ENCODE data around the gene KDM3B.

KDM3B gene

DNA sequence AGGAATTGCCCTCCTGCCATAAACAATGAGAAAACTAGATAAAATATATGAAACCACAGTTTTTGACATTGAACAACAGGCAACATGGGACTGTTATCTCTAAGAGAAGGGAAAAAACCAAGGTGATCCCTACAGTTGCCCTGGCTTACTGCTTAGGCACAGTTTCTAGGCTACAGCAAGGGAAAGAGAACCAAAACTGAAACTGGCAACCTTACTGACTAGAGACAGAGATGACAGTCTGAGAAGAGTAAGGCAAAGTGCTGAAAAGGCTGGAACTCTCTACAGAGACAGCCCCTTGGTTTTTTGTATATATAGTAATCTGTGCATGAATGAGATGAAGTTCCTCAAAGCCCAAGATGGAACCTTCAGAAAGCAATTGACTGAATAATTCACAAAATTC, 50.2 kb downstream of the KDM3B start:
- DNase-seq (ENCODE audit: low read depth) = no peak

DNA sequence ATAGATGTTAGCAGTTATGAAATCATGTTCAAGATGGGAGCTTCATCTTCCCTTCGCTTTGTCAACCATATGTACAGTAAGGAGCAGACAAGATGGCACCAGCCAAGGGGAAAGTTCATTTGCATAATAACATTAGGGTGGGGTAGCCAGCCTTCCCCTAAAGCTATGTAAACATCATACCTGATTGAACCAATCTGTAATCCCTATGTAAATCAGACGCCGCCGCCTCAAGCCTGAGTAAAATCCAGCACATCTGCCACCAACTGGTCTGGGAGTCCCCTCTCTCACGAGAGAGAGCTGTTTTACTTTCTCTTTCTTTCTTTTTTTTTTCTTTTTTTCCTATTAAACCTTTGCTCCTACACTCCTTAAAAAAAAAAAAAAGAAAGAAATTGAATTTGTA, 55.5 kb downstream of the KDM3B start:
- DNase-seq (ENCODE audit: low read depth) = no peak

DNA sequence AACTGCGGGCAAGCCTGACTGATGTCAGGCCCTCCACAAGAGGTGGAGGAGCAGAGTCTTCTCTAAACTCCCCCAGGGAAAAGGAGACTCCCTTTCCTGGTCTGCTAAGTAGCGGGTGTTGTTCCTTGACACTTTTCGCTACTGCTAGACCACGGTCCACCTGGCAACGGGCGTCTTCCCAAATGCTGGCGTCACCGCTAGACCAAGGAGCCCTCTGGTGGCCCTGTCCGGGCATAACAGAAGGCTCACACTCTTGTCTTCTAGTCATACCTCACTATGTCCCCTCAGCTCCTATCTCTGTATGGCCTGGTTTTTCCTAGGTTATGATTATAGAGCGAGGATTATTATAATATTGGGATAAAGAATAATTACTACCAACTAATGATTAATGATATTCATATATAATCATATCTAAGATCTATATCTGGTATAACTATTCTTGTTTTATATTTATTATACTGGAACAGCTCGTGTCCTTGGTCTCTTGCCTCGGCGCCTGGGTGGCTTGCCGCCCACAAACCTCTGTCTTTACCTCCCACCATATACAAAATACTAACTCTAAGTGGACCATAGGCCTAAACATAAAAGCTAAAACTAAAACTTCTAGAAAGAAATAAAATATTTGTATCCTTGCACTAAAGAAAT, 58.6 kb downstream of the KDM3B start:
- DNase-seq (ENCODE audit: low read depth) = peak; percentile 11

DNA sequence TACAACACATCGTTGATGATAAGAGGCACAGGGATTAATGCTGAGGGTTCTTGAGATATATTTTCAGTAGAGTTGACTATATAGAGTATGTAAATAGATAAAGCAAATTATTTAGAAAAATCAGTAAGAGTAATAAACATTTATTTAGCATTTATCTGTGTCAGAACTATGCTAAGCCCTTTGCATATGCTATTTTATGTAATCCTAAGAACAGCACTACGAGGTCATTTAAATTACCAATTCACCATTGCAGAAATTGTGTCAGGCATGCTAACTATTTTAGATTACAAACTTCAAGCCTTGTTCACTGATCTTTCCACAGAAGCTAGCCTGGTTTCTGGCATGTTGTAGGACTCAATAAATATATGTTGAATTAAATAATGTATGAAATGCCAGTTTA, 66.0 kb downstream of the KDM3B start:
- no peak for DNase-seq (ENCODE audit: low read depth)

DNA sequence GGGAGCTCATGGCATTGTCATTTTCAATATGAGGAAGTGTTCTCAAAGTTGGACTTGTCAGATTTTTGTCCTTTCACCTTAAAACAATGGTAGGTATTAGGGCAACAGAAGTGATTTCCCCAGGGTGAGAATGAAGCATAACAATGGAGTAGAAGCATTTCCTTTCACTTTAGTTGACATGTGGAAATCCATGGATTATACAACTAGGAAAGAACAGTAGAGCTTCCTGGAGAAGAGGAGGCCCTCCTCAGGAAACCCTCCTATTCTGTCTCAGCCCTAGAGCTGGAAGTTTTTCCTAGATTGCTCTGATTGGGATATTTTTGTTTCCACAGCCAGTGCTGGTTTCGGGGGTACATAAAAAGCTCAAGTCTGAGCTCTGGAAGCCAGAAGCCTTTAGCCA, 72.6 kb downstream of the KDM3B start:
- no peak for DNase-seq (ENCODE audit: low read depth)

DNA sequence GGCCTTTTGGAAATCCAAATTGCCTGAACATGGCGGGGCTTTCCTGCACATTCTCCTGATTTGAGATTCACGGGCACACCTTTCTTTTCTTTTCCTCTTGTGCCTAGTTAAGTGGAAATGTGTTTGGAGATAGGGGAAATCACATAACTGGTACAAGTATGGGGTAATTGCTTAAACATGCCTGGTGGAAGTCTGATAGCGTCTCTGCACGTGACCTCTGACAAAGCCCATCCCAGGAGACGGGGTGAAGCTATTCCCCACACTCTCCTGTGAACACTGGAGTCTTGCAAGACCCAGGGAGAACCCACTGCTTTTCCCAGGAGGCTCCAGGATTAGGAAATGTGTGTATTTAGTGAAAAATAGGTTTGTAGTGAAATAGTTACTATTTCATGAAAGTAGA, 83.5 kb downstream of the KDM3B start:
- DNase-seq (ENCODE audit: low read depth) = no peak

DNA sequence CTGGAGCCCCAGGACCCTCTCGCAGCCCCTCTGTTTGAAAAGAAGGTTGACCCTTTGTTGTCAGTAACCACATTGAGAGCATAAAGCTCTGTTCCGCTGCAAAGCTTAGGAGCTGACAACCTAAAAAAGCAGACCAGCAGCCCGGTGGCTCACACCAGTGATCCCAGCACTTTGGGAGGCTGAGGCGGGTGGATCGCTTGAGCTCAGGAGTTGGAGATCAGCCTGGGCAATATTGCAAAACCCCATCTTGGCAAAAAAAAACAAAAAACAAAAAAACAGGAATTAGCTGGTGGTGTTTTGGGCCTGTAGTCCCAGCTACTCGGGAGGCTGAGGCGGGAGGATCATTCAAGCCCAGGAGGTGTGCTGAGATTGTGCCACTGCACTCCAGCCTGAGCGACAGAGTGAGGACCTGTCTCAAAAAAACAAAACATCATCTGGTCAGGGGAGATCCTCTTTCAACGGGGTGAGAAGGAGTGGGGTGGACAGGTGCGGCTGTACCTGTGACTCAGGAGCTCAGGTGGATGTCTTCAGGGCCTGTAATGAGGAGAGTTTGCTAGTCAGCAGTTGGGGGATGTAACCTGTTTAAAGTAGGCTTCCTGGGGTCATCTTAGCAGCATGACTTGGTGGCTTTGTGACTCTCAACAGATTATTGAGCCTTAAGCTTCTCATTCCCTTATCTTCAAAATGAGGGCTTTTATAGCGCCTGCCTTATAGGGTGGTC, 85.7 kb downstream of the KDM3B start:
- DNase-seq (ENCODE audit: low read depth) = no peak

DNA sequence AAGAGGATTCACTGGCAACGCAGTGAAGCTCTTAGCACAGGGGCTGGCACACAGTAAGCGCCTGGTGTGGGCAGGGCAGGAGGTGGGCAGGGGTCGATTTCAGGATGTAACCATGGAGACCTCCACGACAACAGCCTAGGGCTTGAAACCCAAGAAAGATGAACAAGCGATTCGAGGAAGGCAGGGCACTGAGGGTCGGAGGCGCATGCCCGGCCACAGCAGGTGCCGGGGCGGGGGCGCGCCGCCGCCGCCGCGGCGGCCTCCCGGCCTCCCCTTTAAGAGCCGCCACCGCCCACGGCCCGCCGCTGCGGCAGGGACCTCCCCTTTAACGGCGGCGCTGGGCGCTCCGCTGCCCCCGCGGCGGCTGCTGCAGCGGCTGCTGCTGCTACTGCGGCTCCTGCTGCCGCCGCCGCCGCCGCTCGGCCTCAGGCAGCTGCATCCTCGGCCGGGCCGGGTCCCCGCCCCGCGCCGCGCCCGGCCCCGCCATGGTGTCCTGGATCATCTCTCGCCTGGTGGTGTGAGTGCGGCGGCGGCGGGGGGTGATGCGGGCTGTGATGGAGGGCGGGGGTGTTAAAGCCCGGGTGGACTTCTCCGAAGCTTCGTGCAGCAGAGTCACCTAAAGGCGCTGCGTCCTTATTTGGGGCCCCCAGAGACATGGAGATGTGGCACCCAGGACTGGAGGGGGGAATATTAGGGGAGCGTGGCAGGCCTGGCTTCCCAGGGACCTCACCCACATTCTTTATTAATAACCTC, 86.4 kb downstream of the KDM3B start, which contains the start of gene REEP2:
Gene REEP2 (plus strand): TSS at position 334 of the 753 bp plus-strand sequence. CDS start 152 bp downstream, at position 486.
- no peak for DNase-seq (ENCODE audit: low read depth)

DNA sequence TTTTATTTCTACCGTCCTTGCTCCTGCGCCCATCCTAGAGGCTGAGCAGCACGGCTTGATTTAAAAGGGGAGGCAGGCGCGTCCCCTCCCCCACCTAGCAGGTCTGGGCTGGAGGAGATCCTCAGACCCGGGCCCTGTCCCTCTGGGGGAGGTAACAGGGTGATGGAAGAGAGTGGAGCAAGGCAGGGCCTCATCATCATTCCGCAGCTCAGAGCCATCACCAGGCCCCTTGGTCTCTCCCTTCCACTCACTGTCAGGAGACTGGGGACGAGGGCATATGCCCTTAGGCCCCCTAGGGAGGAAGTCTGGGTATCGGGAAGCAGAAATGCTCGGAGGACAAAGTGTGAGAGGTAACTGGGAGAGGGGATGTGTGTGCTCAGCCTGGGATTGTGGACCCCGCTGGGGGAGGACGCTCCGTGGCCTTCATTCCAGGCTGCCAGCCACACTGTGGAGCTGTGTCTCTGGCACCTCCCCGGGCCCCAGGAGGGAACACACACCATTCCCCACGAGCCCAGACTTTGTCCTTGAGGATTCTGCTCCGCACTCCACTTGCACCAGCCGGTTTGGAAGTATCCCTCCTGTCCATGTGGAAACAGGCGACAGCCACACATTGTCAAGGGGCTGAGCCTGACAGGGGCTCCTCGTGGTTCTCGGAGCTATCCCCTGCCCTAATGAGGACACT, 87.1 kb downstream of the KDM3B start:
- no peak for DNase-seq (ENCODE audit: low read depth)

DNA sequence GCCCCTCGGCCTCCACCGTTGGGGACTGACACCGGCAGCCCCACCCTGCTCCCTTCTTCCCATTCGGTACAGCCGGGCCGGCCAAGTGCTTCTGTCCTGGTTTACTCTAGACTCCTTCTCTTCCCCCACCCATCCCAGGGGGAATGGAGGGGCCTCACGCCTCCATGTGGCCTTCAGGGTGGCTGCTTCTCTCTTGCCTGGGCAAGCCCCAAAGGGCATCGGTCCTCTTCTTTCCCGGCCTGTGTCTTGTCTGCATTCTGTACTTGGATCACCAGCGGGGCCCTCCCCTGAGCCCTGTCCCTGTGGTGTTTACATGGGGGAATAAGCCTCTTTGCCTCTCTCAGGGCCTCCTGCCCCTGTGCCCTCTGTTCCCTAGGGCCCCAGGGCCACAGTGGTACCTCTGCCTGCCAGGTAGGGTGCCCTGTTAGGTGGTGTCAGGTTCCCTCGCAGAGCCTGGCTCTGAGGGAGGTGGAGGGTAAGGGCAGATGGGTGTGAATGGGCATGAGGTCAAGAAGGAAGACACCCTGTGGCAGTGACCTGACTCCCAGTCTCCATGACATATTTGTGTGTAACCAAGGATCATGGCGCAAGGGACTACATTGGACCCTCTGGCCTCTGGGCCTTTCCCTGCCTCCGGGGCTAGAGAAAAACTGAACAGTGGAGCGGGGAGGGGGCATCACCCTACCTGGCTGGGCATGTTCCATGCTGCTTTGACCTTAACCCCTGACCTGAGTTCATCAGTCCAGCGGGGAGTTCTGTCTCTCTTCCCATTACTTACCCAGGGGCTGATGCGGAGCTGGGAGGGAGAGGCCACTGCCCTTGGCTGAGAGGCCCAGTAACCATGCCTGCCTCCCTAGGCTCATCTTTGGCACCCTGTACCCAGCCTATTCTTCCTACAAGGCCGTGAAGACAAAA, 87.9 kb downstream of the KDM3B start:
- DNase-seq (ENCODE audit: low read depth) = no peak

DNA sequence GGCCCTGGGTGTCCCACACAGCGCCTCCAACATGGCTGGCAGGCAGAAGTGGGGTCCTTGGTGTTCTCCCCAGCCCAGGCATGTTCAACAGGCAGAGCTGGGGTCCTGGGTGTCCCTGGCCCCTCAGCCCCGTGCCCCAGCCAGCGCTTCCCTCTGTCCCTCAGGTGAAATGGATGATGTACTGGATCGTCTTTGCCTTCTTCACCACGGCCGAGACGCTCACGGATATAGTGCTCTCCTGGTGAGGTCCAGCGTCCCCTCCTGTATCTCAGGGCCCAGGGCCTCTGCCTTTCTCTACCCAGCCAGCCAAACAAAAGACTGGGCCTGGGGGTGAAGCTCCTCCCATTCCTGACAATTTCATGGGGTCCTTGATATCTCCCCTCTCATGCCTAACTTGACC, 88.7 kb downstream of the KDM3B start:
- no peak for DNase-seq (ENCODE audit: low read depth)

DNA sequence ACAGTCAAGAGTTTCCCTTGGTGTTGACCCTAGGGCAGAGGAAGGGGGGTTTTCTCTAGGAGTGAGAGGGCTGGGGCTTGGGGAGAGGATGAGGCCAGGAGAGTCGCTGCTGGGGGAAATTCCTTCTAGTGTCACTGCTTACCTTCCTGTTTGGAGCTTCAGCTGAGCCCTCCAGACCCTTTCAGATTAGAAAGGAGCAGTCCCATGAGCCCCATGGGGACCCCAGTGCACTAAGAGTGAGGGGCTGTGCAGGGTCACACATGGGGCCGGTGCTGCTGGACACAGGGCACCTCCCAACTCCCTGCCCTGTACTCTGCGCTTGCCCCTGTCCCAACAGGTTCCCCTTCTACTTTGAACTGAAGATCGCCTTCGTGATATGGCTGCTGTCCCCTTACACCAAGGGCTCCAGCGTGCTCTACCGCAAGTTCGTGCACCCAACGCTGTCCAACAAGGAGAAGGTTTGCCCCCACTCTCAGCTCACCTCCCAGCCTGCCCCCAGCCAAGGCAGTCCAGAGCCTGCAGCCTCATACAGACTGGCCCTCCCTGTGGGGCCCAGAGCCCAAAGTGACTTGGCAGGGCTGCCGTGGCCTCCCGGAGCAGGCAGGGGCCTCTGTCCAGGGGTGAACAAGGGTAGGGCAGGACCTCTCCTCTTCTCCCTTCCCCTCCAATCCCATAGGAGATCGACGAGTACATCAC, 91.7 kb downstream of the KDM3B start:
- DNase-seq (ENCODE audit: low read depth) = no peak

DNA sequence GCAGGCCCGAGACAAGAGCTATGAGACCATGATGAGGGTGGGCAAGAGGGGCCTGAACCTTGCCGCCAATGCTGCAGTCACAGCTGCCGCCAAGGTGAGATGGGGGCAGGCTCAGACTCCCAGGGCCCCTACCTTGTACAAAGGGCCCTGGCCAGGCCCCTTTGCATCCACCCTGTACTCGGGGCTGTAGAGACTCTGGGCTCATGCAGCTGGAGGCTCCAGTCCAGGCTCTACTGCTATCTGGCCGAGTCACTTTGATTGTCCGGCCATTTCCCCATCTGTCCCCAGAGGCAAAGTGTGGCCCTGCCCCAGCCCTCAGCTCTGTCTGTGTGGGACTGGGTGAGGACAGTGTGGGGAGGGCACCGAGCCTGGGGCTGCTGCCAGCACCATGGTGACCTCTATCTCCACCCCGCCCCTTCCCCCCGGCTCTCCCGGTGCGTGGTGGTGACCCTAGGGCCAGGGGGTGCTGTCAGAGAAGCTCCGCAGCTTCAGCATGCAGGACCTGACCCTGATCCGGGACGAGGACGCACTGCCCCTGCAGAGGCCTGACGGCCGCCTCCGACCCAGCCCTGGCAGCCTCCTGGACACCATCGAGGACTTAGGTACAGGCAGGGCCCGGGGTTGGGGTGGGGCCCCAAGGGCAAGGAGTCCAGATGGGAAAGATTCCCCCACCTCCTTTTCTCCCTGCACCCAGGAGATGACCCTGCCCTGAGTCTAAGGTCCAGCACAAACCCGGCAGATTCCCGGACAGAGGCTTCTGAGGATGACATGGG, 92.5 kb downstream of the KDM3B start:
- no peak for DNase-seq (ENCODE audit: low read depth)

DNA sequence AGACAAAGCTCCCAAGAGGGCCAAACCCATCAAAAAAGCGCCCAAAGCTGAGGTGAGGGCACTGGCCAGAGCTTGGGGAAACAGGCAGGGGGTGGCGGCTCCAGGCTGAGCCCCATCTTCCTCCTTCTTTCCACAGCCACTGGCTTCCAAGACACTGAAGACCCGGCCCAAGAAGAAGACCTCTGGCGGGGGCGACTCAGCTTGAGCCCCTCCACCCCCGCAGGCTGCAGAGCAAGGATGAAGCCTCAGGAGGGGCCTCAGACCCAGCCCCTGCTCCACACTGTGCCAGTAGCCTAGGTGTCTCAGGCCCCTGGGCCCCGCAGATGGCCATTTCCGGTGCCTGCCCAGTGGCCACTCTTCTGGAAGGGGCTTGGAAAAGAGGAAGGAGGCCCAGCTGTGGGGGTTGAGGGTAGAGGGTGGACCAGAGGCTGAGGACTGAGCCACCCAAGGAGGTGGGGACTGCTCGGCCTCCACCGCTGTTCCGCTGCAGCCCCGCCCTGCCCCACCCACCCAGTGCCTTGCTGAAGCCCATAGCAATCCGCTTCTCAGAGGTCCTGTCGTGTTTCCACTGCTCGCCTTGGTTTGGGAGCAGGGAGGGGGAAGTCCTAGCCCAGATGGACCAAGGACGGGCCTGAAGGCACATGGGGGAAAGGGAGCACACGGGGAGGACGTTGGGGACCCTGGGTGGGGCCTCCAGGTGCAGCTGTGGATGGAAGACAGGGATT, 93.2 kb downstream of the KDM3B start:
- DNase-seq (ENCODE audit: low read depth) = no peak

DNA sequence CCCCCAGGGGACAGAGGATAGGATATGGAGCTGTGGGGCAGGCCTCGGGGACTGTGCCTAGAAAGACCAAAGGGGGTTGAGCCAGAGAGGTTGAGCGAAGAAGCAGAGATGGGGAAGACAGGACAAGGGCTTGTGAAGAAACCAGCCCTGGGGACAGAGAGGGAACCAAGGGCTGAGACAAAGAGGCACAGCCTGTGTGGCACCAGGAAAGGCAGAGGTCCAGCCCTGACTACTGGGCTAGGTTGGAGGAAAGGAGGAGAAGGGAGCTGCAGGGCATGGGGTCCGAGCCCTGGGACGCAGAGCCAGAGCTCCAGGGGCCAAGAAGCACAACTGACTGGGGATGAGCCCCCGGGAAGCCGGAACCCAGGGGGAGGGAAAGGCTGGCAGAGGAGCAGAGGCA, 95.6 kb downstream of the KDM3B start:
- DNase-seq (ENCODE audit: low read depth) = no peak

DNA sequence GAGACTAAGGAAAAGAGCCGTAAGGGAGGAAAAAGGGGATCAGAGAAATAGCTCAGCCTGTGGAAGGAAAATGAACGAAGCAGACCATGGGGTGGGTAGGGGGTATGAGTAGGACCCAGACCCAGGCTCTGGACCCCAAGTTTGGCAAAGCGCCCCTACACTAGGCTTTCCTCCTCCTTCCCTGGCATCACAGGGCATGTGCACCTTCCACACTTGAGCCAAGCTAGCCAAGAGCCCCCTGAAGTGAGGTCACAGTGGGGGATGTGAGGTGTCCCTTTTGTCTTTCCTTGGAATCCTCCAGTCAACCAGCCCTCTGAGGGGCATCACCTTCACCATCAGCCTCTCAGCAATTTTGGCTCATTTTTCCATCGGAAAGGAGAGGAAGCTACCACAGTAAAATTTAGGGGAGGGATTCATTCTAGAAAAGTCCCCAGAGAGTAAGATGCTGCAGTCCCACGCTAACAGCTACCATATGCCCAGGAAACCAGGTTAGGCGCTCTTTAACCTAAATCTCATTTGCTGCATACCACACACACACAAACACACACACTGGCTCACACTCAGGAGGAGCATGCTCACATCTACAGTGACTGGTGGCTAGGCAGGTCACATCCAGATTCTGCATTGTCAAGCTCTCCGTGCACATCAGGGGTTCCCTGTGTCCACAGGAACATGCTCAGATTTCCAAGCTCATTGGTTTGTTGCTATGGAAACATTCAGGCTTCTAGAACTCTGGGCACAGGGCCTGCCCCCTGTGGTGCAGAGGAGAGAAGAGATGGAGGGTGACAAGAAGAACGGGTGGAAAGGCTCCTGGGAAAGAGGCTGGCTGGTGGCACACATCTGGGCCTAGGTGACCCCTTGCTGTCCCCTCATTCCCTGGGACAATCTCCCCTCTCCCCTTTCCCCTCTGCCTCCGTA, 96.3 kb downstream of the KDM3B start:
- peak; percentile 41 for DNase-seq (ENCODE audit: low read depth)

DNA sequence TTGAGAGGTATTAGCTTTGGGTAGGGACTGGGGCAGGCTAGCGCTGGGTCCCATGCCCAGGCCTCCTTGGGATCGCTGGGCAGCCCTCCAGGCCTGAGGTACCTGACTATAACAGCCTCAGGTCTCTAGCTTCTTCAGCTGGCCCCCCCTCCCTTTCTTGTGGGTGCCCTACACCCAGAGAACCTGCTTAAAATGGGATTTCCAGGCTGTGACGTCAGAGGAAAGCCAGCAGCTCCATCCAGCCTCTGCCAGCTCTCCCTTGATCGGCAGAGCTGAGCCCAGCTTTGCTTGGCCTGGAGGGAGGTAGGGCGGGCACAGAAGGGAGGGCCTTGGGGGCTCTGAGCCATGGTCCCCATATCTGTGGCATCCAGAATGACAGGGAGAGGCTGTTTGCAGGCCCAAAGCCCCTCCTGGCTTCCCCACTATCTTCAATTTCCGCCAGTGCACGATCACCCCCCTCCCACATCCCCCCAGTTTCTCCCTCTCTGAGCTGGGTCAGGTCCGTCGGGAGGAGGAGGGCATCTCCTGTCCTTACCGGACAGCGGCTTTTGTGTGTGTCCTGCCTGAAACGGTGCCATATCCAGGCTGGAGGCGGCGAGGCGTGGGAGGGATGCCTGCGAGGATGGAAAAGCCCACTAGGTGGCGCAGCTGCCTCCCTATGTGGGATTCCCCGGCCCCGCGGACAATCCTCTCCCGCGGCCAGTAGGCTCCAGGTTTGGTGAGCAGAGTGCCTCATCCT, 97.2 kb downstream of the KDM3B start:
- DNase-seq (ENCODE audit: low read depth) = peak; percentile 65

DNA sequence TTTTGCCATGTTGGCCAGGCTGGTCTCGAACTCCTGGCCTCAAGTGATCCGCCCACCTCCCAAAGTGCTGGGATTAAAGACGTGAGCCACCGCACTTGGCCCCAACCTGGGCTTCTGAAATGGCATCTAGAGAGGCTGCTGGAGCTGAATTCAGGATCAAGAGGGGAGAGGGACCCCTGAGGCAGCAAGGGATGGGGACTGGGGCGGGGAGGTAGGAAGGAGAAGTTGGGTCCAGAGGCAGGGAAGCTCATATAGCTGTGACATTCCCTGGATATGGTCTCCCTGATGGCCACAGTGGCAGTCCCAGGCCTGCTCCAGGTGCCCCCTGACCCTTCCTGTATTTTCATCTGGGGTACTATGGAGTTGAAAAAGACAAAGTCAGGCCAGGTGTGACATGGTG, 98.5 kb downstream of the KDM3B start:
- no peak for DNase-seq (ENCODE audit: low read depth)
